ENCODE measurements around the gene PTPRN2. TPM values are rescaled to one million over a fixed set of nuclear protein-coding genes. Genes with fewer than 3 reads are reported as not detected.

The PTPRN2 gene
- total RNA-seq, 1 experiment from 2014 or later, result 2.1 TPM

- Histone ChIP-seq H3K36me3 (ENCODE audit: control insufficient read depth in 1 of 2, insufficient read depth in 2 of 2, low read length in 2 of 2) (no peaks in the 10 kb centered on the region), H3K27me3 (ENCODE audit: insufficient read depth, low read length) (no peaks in the 10 kb centered on the region; the same call in 1 of the 2 replicates), H2AFZ (ENCODE audit: low read depth, low read length, poor library complexity, severe bottlenecking) (no peak overlapping the region), H3K4me2 (ENCODE audit: low read length) (no peak overlapping the region), H3K79me2 (ENCODE audit: insufficient read depth, low read length) (no peaks in the 10 kb centered on the region), H3K27ac (ENCODE audit: low read depth, low read length) (no peak overlapping the region), H3K4me1 (ENCODE audit: control insufficient read depth in 1 of 2, insufficient read depth in 2 of 2, low read length in 2 of 2) (no peaks in the 10 kb centered on the region), H4K20me1 (ENCODE audit: insufficient read depth) (no peaks in the 10 kb centered on the region), H3K9me2 (ENCODE audit: insufficient read depth) (no peaks in the 10 kb centered on the region), H3K9me3 (ENCODE audit: control insufficient read depth in 1 of 2, insufficient read depth in 1 of 2, low read depth in 1 of 2, low read length in 2 of 2) (no peaks in the 10 kb centered on the region), H3K4me3 (replicated peaks in 1 of 2; ENCODE audit: low read depth in 1 of 2, low read length in 2 of 2) (no peak overlapping the region), H3K9ac (ENCODE audit: low read length) (no peak overlapping the region)
- intact Hi-C loops (cut with micrococcal nuclease), result no loop called here
- POLR2A ChIA-PET, result no interaction called here
- no TSS peak for BruUV-seq (replicated peaks)
- DNase-seq (ENCODE audit: low read depth, low spot score) (no peak), ATAC-seq (no peak)
- RAD21 ChIA-PET (ENCODE audit: low non-redundant PET in 1 of 2, low total read pairs in 2 of 2, uncharacterized antibody in 2 of 2, unreplicated experiment in 2 of 2), result no interaction called here
- CTCF ChIA-PET, result no interaction called here
- TF ChIP-seq FOSL1 (IDR thresholded peaks at IDR 0.05; ENCODE audit: low read depth) (no peak), SIN3A (IDR thresholded peaks at IDR 0.05; ENCODE audit: low read depth) (no peak), EZH2phosphoT487 (IDR thresholded peaks at IDR 0.05; ENCODE audit: borderline replicate concordance) (no peak), EGR1 (IDR thresholded peaks at IDR 0.05; ENCODE audit: low read depth) (no peak), ATF3 (IDR thresholded peaks at IDR 0.05) (no peak), REST (IDR thresholded peaks at IDR 0.05; ENCODE audit: low read depth) (no peak), CTCF (IDR thresholded peaks at IDR 0.05 in 2 of 3, conservative IDR thresholded peaks at IDR 0.05 in 1 of 3; ENCODE audit: borderline replicate concordance in 1 of 3, insufficient read depth in 1 of 3, low read depth in 2 of 3, low read length in 2 of 3) (no peak), ZFX (IDR thresholded peaks at IDR 0.05) (no peak), ELF1 (IDR thresholded peaks at IDR 0.05; ENCODE audit: borderline replicate concordance, low read depth) (no peak), EZH2 (IDR thresholded peaks at IDR 0.05) (no peak), TCF7L2 (IDR thresholded peaks at IDR 0.05; ENCODE audit: borderline replicate concordance, extremely low read depth, insufficient read depth, insufficient read length) (no peak), POLR2A (IDR thresholded peaks at IDR 0.05; ENCODE audit: borderline replicate concordance, extremely low read depth, insufficient read depth, insufficient read length) (no peak), CBX3 (IDR thresholded peaks at IDR 0.05; ENCODE audit: low read depth) (no peak), ZNF274 (IDR thresholded peaks at IDR 0.05; ENCODE audit: low read depth, low read length) (no peak), POLR2AphosphoS5 (IDR thresholded peaks at IDR 0.05; ENCODE audit: low read depth, low read length) (no peak)
- TF ChIP-seq, protein P1, sequence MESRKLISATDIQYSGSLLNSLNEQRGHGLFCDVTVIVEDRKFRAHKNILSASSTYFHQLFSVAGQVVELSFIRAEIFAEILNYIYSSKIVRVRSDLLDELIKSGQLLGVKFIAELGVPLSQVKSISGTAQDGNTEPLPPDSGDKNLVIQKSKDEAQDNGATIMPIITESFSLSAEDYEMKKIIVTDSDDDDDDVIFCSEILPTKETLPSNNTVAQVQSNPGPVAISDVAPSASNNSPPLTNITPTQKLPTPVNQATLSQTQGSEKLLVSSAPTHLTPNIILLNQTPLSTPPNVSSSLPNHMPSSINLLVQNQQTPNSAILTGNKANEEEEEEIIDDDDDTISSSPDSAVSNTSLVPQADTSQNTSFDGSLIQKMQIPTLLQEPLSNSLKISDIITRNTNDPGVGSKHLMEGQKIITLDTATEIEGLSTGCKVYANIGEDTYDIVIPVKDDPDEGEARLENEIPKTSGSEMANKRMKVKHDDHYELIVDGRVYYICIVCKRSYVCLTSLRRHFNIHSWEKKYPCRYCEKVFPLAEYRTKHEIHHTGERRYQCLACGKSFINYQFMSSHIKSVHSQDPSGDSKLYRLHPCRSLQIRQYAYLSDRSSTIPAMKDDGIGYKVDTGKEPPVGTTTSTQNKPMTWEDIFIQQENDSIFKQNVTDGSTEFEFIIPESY (IDR thresholded peaks at IDR 0.05; ENCODE audit: extremely low read depth, insufficient replicate concordance, low read length), result no peak
- TF ChIP-seq, protein P2, sequence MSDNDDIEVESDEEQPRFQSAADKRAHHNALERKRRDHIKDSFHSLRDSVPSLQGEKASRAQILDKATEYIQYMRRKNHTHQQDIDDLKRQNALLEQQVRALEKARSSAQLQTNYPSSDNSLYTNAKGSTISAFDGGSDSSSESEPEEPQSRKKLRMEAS (IDR thresholded peaks at IDR 0.05), result no peak
These were observed 687.6 kb downstream of the PTPRN2 start for GRCh38 chr7:157900011-157900410.
